GM12878 (cell line): ENCODE measurements around the gene YKT6. TPM values are rescaled to one million over a fixed set of nuclear protein-coding genes. Genes with fewer than 3 reads are reported as not detected.

Source experiments
- ATAC-seq: fragments of 200-7000 bp; cut with Tn5 transposase; 3 replicates; pipeline ENCODE4 v1.9.1; 2020; ENCODE audit warnings: mild to moderate bottlenecking, moderate library complexity
- BruUV-seq: library from RNA; stranded (reverse); fragments of 400-500 nt; replicated peaks from 2 replicates; lab custom pipeline; 2021; lab: Mats Ljungman, UMichigan
- CTCF ChIA-PET: fragments of 300-600 bp; sonication (Branson Sonifier 250); formaldehyde crosslinking; extraction: SDS; loops from one replicate; lab custom pipeline; 2021; ENCODE audit warnings: inconsistent platforms; lab: Yijun Ruan, JAX
- POLR2A ChIA-PET: fragments of 350-600 bp; formaldehyde crosslinking; extraction: SDS; loops from one replicate; lab custom pipeline; 2021; ENCODE audit warnings: inconsistent platforms; lab: Charles Lee
- RAD21 ChIA-PET: fragments of 300-600 bp; sonication (Branson Sonifier 250); formaldehyde crosslinking; loops from one replicate; lab custom pipeline; 2023; ENCODE audit warnings: antibody characterized with exemption; ENCODE audit not compliant: unreplicated experiment; lab: Charles Lee
- SMC1A ChIA-PET: fragments of 300-600 bp; sonication (Branson Sonifier 250); formaldehyde crosslinking; loops from one replicate; lab custom pipeline; 2023; ENCODE audit not compliant: unreplicated experiment, uncharacterized antibody; lab: Charles Lee
- DNase-seq: peaks from one replicate; pipeline ENCODE4 v3.0.0-alpha.2; 2011; ENCODE audit warnings: low read depth, low spot score
- FAIRE-seq: peaks from 3 replicates; lab custom pipeline; 2011; peaks lifted over from hg19 to GRCh38; lab: Jason Lieb, UNC
- H2AFZ ChIP-seq: 2 replicates; pipeline ENCODE4 v1.6.0; 2011; ENCODE audit warnings: low read depth, low read length, control low read depth; ENCODE audit not compliant: control insufficient read depth
- H3K27ac ChIP-seq: 2 replicates; pipeline ENCODE4 v1.5.1; 2011; ENCODE audit warnings: control low read depth; ENCODE audit not compliant: control insufficient read depth, insufficient read depth
- H3K27me3 ChIP-seq, 2 experiments: replicated peaks in 1 of 2; 2 replicates each; pipeline versions ENCODE4 v1.6.0 to v1.6.1; 2011; ENCODE audit warnings: low read length in 1 of 2; ENCODE audit not compliant: control insufficient read depth in 2 of 2, insufficient read depth in 2 of 2
- H3K36me3 ChIP-seq, 2 experiments: 2 replicates each; pipeline ENCODE4 v1.5.1; 2011; ENCODE audit warnings: low read length in 1 of 2; ENCODE audit not compliant: control insufficient read depth in 2 of 2, insufficient read depth in 2 of 2
- H3K4me1 ChIP-seq: 2 replicates; pipeline ENCODE4 v1.6.1; 2011; ENCODE audit warnings: mild to moderate bottlenecking, low read length, moderate library complexity, mixed read lengths; ENCODE audit not compliant: control insufficient read depth, insufficient read depth
- H3K4me2 ChIP-seq: 2 replicates; pipeline ENCODE4 v1.6.0; 2011; ENCODE audit warnings: control low read depth; ENCODE audit not compliant: control insufficient read depth, insufficient read depth
- H3K4me3 ChIP-seq: fragments of 200-600 bp; sonication (generic); 2 replicates; pipeline ENCODE4 v1.5.1; 2016
- H3K79me2 ChIP-seq: 2 replicates; pipeline ENCODE4 v1.6.0; 2011; ENCODE audit warnings: low read length; ENCODE audit not compliant: control insufficient read depth, insufficient read depth
- H3K9ac ChIP-seq: 2 replicates; pipeline ENCODE4 v1.8.0; 2011; ENCODE audit warnings: low read length, control low read depth, mixed read lengths; ENCODE audit not compliant: control insufficient read depth, insufficient read depth
- H3K9me3 ChIP-seq: replicated peaks from 3 replicates; pipeline ENCODE4 v1.5.1; 2011; ENCODE audit warnings: mild to moderate bottlenecking, low read length; ENCODE audit not compliant: control insufficient read depth, insufficient read depth
- H4K20me1 ChIP-seq: 2 replicates; pipeline ENCODE4 v1.6.0; 2011; ENCODE audit not compliant: control insufficient read depth, insufficient read depth
- BACH1 ChIP-seq: fragments of 450-650 bp; IDR thresholded peaks from 2 replicates; pipeline ENCODE4 v1.6.1; 2017; ENCODE audit warnings: mild to moderate bottlenecking, borderline replicate concordance
- ESRRA ChIP-seq: IDR thresholded peaks from 2 replicates; pipeline ENCODE4 v1.6.1; 2012; ENCODE audit warnings: mild to moderate bottlenecking, low read length, improper control_type of control experiment
- KLF5 ChIP-seq: fragments of 450-650 bp; IDR thresholded peaks from 2 replicates; pipeline ENCODE4 v1.6.1; 2014; ENCODE audit warnings: mild to moderate bottlenecking; ENCODE audit not compliant: partially characterized antibody
- MXI1 ChIP-seq: fragments of 150-350 bp; IDR thresholded peaks from 2 replicates; pipeline ENCODE4 v1.6.1; 2011; ENCODE audit warnings: low read depth, mild to moderate bottlenecking, inconsistent platforms, low read length, improper control_type of control experiment
- PAX8 ChIP-seq: fragments of 450-650 bp; IDR thresholded peaks from 2 replicates; pipeline ENCODE4 v1.6.1; 2017; ENCODE audit warnings: mild to moderate bottlenecking, moderate library complexity
- POLR2AphosphoS5 ChIP-seq: IDR thresholded peaks from 2 replicates; pipeline ENCODE4 v1.6.1; 2011; ENCODE audit warnings: mild to moderate bottlenecking, low read length, inconsistent platforms
- SREBF1 ChIP-seq: IDR thresholded peaks from 2 replicates; pipeline ENCODE4 v1.6.1; 2012; ENCODE audit warnings: mild to moderate bottlenecking, low read length
- SUPT20H ChIP-seq: IDR thresholded peaks from 2 replicates; pipeline ENCODE4 v1.6.1; 2011; ENCODE audit warnings: low read depth, mild to moderate bottlenecking, low read length, moderate library complexity, borderline replicate concordance; ENCODE audit not compliant: control insufficient read depth
- TAF1 ChIP-seq: IDR thresholded peaks from 2 replicates; pipeline ENCODE4 v1.6.1; 2011; ENCODE audit warnings: mild to moderate bottlenecking, low read depth, low read length, borderline replicate concordance
- ZBED1 ChIP-seq: IDR thresholded peaks from 2 replicates; pipeline ENCODE4 v1.6.1; 2016; ENCODE audit warnings: borderline replicate concordance
- WGBS: methylation state at CpG from one replicate; pipeline ENCODE4 v1.1.6; 2016; ENCODE audit warnings: low lambda C conversion rate; ENCODE audit not compliant: insufficient replicate concordance, insufficient coverage; ENCODE audit errors: missing lambda C conversion rate; 5-methylcytosine and 5-hydroxymethylcytosine counted together
- in situ Hi-C: fragments of 300-500 bp; cut with MboI; formaldehyde crosslinking; loops from 9 replicates; pipeline ENCODE4 v1.14.3; 2018; ENCODE audit warnings: mixed read lengths
- intact Hi-C: fragments of 100-400 bp; cut with micrococcal nuclease; formaldehyde crosslinking; loops from one replicate; pipeline ENCODE4 v1.14.2; 2022; ENCODE audit not compliant: unreplicated experiment
- polyA plus RNA-seq, 11 experiments: library from polyadenylated mRNA; depleted of rRNA in 4 of 11; unstranded in 6 of 11; stranded (reverse) in 5 of 11; fragments of >200 nt; fragmentation: Nextera tagmentation in 4 of 11; fragmentation: Illumina TruSeq in 1 of 11; extraction: Ambion mirVana in 4 of 11; extraction: Trizol in 1 of 11; gene quantifications; 1 replicate in 1 of 11; 2 replicates in 10 of 11; pipeline versions ENCODE4 v1.2.1 to v1.2.3, GENCODE V29; 2011 to 2016; ENCODE audit warnings: inconsistent platforms in 2 of 11, missing spikeins in 2 of 11, low read depth in 1 of 11
- total RNA-seq, 4 experiments: library from RNA; depleted of rRNA in 3 of 4; stranded (reverse); fragments of >200 nt in 3 of 4; fragmentation: Illumina TruSeq in 1 of 4; extraction: Trizol in 1 of 4; gene quantifications; 2 replicates each; pipeline versions ENCODE4 v1.2.1 to v1.2.3, GENCODE V29; 2013 to 2021
- TF ChIP-seq, protein P1 (sequence below): IDR thresholded peaks from 2 replicates; pipeline ENCODE4 v1.6.1; 2012; ENCODE audit warnings: low read depth, low read length, improper control_type of control experiment
- TF ChIP-seq, protein P2 (sequence below): fragments of 450-650 bp; IDR thresholded peaks from 2 replicates; pipeline ENCODE4 v1.6.1; 2018; ENCODE audit warnings: mild to moderate bottlenecking, low read depth, moderate library complexity; ENCODE audit not compliant: partially characterized antibody

YKT6 gene
- total and polyA plus RNA-seq, 10 of the 15 experiments (the other 5 are each of a cell fraction or from before 2014, with no cell fraction given) = 1.7 to 95.2 (median 70.5) TPM

DNA sequence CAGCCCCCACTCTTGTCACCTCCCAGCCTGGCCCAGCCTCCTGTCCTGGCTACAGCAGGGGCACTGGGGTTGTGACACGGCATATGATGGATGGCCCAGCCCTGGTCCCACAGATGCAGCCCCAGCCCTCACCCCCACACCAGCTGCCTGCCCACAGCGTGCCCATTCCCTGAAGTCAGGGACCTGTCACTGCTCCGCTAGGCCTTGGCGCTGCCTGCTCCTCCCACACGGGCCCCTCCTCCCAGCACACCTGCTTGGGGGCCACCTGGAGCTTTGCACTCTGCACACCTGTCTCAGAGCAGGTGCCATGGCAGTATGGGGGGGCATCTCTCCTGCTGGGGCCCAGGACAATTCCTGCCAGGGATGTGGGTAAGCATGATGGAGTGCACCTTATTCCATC, 15.0 kb upstream of the YKT6 start (continued):
- no peak for TF ChIP-seq BACH1

DNA sequence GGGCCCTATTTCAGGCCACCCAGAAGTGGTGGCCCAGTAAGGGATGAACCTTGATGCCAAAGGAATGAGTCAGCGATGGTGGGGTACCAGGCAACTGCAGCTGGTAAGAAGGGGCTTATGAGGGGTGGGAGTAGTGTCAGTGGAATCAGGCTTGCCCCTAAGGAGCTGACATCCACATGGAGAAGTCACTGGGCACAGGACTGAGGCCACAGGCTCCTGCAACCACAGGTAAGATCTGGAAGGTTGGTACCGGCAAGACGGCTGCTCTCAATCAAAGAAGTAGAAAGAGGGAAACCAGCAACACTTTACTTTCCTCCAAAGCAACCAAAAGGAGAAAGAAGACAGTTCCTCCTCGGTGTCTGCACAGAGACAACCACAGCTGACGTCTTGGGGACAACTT, 14.0 kb upstream of the YKT6 start:
- ATAC-seq (no peak), DNase-seq (no peak), FAIRE-seq (no peak)
- RAD21 ChIA-PET = no interaction called here
- POLR2A ChIA-PET = no interaction called here
- WGBS = 30% methylated on average over 5 of the region's 5 CpGs
- H3K79me2 ChIP-seq = no peaks in the 10 kb centered on the region
- H3K36me3 ChIP-seq = no peaks in the 10 kb centered on the region
- in situ Hi-C loops (no loop called here), intact Hi-C loops (no loop called here)
- TF ChIP-seq, protein P1, sequence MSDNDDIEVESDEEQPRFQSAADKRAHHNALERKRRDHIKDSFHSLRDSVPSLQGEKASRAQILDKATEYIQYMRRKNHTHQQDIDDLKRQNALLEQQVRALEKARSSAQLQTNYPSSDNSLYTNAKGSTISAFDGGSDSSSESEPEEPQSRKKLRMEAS = no peak
- TF ChIP-seq POLR2AphosphoS5 (no peak), KLF5 (no peak), PAX8 (no peak), TAF1 (no peak), ESRRA (no peak), SREBF1 (no peak), MXI1 (no peak), ZBED1 (no peak), SUPT20H (no peak)
- TF ChIP-seq, protein P2, sequence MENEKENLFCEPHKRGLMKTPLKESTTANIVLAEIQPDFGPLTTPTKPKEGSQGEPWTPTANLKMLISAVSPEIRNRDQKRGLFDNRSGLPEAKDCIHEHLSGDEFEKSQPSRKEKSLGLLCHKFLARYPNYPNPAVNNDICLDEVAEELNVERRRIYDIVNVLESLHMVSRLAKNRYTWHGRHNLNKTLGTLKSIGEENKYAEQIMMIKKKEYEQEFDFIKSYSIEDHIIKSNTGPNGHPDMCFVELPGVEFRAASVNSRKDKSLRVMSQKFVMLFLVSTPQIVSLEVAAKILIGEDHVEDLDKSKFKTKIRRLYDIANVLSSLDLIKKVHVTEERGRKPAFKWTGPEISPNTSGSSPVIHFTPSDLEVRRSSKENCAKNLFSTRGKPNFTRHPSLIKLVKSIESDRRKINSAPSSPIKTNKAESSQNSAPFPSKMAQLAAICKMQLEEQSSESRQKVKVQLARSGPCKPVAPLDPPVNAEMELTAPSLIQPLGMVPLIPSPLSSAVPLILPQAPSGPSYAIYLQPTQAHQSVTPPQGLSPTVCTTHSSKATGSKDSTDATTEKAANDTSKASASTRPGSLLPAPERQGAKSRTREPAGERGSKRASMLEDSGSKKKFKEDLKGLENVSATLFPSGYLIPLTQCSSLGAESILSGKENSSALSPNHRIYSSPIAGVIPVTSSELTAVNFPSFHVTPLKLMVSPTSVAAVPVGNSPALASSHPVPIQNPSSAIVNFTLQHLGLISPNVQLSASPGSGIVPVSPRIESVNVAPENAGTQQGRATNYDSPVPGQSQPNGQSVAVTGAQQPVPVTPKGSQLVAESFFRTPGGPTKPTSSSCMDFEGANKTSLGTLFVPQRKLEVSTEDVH = no peak
- no peak overlapping the region for H3K4me3 ChIP-seq
- H3K4me2 ChIP-seq = no peak overlapping the region
- no peaks in the 10 kb centered on the region for H3K4me1 ChIP-seq
- H3K9me3 ChIP-seq = no peaks in the 10 kb centered on the region; the same call in 2 of the 3 replicates
- H4K20me1 ChIP-seq = no peaks in the 10 kb centered on the region
- no peak overlapping the region for H3K27ac ChIP-seq
- H3K27me3 ChIP-seq = peaks cover 0 to 1% of the 10 kb centered on the region in 2 experiments; a peak in 2 of 4 replicates
- CTCF ChIA-PET = interaction anchor here (0.6 kb wide), 1 partner anchor 14 kb away, joined by 4 read pairs; the partner anchor contains the start of gene YKT6
- BruUV-seq = no TSS peak
- SMC1A ChIA-PET = no interaction called here
- H2AFZ ChIP-seq = no peak overlapping the region
- no peak overlapping the region for H3K9ac ChIP-seq
